Astrocyte of the cerebellum (primary cell): ENCODE results near the gene DLL1.

Source experiments
- DNase-seq: peaks from one replicate; pipeline ENCODE4 v3.0.0-alpha.2; 2011; ENCODE audit warnings: low read depth
- H3K4me3 ChIP-seq: 2 replicates; pipeline ENCODE4 v1.5.1; 2011; ENCODE audit warnings: mild to moderate bottlenecking, low read depth, low read length, moderate library complexity
- CTCF ChIP-seq: IDR thresholded peaks from 2 replicates; pipeline ENCODE4 v1.5.1; 2012; ENCODE audit warnings: low read length, low read depth, moderate library complexity, mild to moderate bottlenecking; ENCODE audit errors: missing control alignments
- in situ Hi-C: cut with HindIII; loops from 2 replicates; pipeline ENCODE4 v1.10.0; 2017; ENCODE audit warnings: low sequenced_read_pairs

The DLL1 gene

GRCh38 chr6:170247178-170247701 is 43.6 kb downstream of the DLL1 start:
- no peak overlapping the region for H3K4me3 ChIP-seq
- TF ChIP-seq CTCF, result no peak
- DNase-seq, result no peak
- in situ Hi-C loops, result no loop called here

- no peak for TF ChIP-seq CTCF
- DNase-seq, result no peak
- in situ Hi-C loops, result no loop called here
Observed at GRCh38 chr6:170245475-170245992, 45.3 kb downstream of the DLL1 start.

GRCh38 chr6:170244721-170245474 is 46.0 kb downstream of the DLL1 start:
- H3K4me3 ChIP-seq, result no peak overlapping the region
- in situ Hi-C loops, result no loop called here
- no peak for DNase-seq
- no peak for TF ChIP-seq CTCF

More at GRCh38 chr6:170245475-170245992, 45.3 kb downstream of the DLL1 start:
- no peak overlapping the region for H3K4me3 ChIP-seq

- TF ChIP-seq CTCF, result no peak
- no peak for DNase-seq
- in situ Hi-C loops, result no loop called here
- no peak overlapping the region for H3K4me3 ChIP-seq
Observed at GRCh38 chr6:170243791-170244291, 47.0 kb downstream of the DLL1 start.

GRCh38 chr6:170243386-170243785 is 47.5 kb downstream of the DLL1 start:
- DNase-seq, result no peak
- TF ChIP-seq CTCF, result no peak
- H3K4me3 ChIP-seq, result no peak overlapping the region
- in situ Hi-C loops, result no loop called here

GRCh38 chr6:170238741-170239565 is 51.9 kb downstream of the DLL1 start:
- no peak for DNase-seq
- in situ Hi-C loops, result no loop called here
- no peak for TF ChIP-seq CTCF
- no peak overlapping the region for H3K4me3 ChIP-seq
